ENCODE measurements around the gene SGSH.

SGSH gene

GRCh38 chr17:80212962-80213642 is 7.0 kb downstream of the SGSH start:
- H3K9me3 ChIP-seq (ENCODE audit: control insufficient read depth in 1 of 2, low read length in 2 of 2): no peaks in the 10 kb centered on the region
- no peaks in the 10 kb centered on the region for H3K27me3 ChIP-seq (ENCODE audit: control insufficient read depth in 1 of 2, insufficient read depth in 2 of 2, low read length in 2 of 2)
- peaks cover 25 to 73% of the 10 kb centered on the region in 2 donors for H3K36me3 ChIP-seq (ENCODE audit: control insufficient read depth in 1 of 2, insufficient read depth in 2 of 2, low read length in 2 of 2)
- no peak overlapping the region for H3K4me3 ChIP-seq (ENCODE audit: low read depth in 1 of 2, low read length in 2 of 2)
- H3K4me1 ChIP-seq (ENCODE audit: control insufficient read depth in 1 of 2, insufficient read depth in 2 of 2, low read length in 2 of 2): peaks cover 0 to 7% of the 10 kb centered on the region in 2 donors
- H3K27ac ChIP-seq (ENCODE audit: low read depth, low read length): no peak overlapping the region
- H3K9ac ChIP-seq (ENCODE audit: low read depth in 1 of 2, low read length in 2 of 2): no peak overlapping the region

- no peak overlapping the region for H3K27ac ChIP-seq (ENCODE audit: low read depth, low read length)
- no peaks in the 10 kb centered on the region for H3K27me3 ChIP-seq (ENCODE audit: control insufficient read depth in 1 of 2, insufficient read depth in 2 of 2, low read length in 2 of 2)
- H3K9me3 ChIP-seq (ENCODE audit: control insufficient read depth in 1 of 2, low read length in 2 of 2): no peaks in the 10 kb centered on the region
- H3K36me3 ChIP-seq (ENCODE audit: control insufficient read depth in 1 of 2, insufficient read depth in 2 of 2, low read length in 2 of 2): peaks cover 25 to 72% of the 10 kb centered on the region in 2 donors
- no peak overlapping the region for H3K9ac ChIP-seq (ENCODE audit: low read depth in 1 of 2, low read length in 2 of 2)
- H3K4me1 ChIP-seq (ENCODE audit: control insufficient read depth in 1 of 2, insufficient read depth in 2 of 2, low read length in 2 of 2): peaks cover 0 to under 1% of the 10 kb centered on the region in 2 donors
- H3K4me3 ChIP-seq (ENCODE audit: low read depth in 1 of 2, low read length in 2 of 2): no peak overlapping the region
Observed at GRCh38 chr17:80212511-80212910, 7.6 kb downstream of the SGSH start.

DNA sequence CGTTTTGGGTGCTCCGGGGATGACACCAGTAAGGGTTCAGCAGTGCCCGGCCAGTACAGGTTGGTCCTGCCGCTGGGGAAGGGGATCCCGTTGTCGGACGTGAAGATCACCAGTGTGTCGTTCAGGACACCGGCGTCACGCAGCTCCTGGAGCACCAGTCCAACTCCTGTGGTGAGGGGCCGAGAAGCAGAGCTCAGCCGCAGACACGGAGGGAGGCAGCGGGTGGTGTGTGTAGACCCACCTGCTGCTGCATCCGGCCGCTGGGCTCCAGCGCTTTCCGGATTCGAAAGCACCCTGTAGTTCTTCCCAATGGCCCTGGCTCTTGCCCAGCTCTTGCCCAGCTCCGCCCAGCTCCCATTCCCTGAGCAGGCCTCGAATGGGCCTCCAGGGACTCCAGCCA is 8.0 kb downstream of the SGSH start:
- H3K36me3 ChIP-seq (ENCODE audit: control insufficient read depth in 1 of 2, insufficient read depth in 2 of 2, low read length in 2 of 2): peaks cover 25 to 68% of the 10 kb centered on the region in 2 donors
- H3K4me3 ChIP-seq (ENCODE audit: low read depth in 1 of 2, low read length in 2 of 2): no peak overlapping the region
- H3K9ac ChIP-seq (ENCODE audit: low read depth in 1 of 2, low read length in 2 of 2): no peak overlapping the region
- H3K27me3 ChIP-seq (ENCODE audit: control insufficient read depth in 1 of 2, insufficient read depth in 2 of 2, low read length in 2 of 2): no peaks in the 10 kb centered on the region
- no peak overlapping the region for H3K27ac ChIP-seq (ENCODE audit: low read depth, low read length)
- H3K4me1 ChIP-seq (ENCODE audit: control insufficient read depth in 1 of 2, insufficient read depth in 2 of 2, low read length in 2 of 2): no peaks in the 10 kb centered on the region
- no peaks in the 10 kb centered on the region for H3K9me3 ChIP-seq (ENCODE audit: control insufficient read depth in 1 of 2, low read length in 2 of 2)

DNA sequence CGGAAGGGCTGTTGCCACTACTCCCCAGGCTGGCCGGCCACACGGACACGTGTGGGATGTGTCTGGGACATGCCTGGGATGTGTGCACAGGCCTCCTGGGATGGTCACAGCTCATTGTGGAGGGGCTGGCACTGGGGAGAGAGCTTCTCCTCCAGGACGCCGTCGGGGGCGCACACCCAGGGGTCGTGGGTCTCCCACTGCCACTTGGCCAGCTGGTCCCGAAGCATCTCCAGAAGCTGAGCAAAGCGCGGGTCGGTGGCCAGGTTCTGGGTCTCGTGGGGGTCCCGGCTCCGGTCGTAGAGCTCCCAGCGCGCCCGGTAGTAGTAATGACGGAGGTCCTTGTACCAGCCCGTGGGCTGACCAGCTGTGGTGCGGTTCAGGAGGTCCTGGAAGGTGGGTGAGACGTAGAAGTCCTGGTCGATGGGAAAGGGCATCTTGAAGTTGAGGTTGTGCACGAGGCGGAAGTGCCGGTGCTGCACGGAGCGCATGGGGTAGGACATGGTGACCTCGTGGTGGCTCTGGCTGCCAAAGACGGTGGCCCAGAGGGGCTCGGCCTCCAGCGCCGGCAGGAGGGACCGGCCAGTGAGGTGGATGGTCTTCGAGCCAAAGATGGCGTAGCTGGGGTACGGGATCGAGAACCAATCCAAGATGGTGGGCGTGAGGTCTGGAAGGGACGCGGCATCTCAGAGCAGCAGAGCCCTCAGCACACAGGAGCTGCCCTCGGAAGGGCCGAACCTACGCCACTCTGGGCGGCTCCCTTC is 9.6 kb downstream of the SGSH start:
- Histone ChIP-seq H3K27ac (ENCODE audit: low read depth, low read length) (no peak overlapping the region), H3K9ac (ENCODE audit: low read depth in 1 of 2, low read length in 2 of 2) (no peak overlapping the region), H3K9me3 (ENCODE audit: control insufficient read depth in 1 of 2, low read length in 2 of 2) (no peaks in the 10 kb centered on the region), H3K4me3 (ENCODE audit: low read depth in 1 of 2, low read length in 2 of 2) (no peak overlapping the region), H3K27me3 (ENCODE audit: control insufficient read depth in 1 of 2, insufficient read depth in 2 of 2, low read length in 2 of 2) (no peaks in the 10 kb centered on the region), H3K36me3 (ENCODE audit: control insufficient read depth in 1 of 2, insufficient read depth in 2 of 2, low read length in 2 of 2) (peaks cover 25 to 63% of the 10 kb centered on the region in 2 donors), H3K4me1 (ENCODE audit: control insufficient read depth in 1 of 2, insufficient read depth in 2 of 2, low read length in 2 of 2) (no peaks in the 10 kb centered on the region)

DNA sequence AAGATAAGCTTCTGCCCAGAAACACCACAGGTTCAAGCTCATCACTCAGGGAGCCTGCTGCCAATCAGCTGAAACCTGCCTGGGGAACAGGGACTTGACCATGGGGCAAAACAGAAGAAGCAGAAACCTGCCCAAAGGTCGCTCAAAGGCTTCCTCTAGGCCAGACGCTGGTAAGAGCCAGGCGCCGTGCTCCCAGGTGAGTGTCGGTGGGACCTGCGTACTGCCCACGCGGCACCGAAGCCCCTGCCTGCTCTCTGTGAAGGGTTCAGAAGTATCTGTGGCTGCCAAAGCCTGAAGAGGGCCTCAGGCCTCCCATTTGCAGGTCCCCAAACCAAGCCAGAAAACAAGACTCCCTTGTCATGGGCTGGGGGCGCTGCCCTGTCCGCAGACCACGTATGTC is 10.4 kb downstream of the SGSH start:
- Histone ChIP-seq H3K27me3 (ENCODE audit: control insufficient read depth in 1 of 2, insufficient read depth in 2 of 2, low read length in 2 of 2) (no peaks in the 10 kb centered on the region), H3K4me3 (ENCODE audit: low read depth in 1 of 2, low read length in 2 of 2) (no peak overlapping the region), H3K36me3 (ENCODE audit: control insufficient read depth in 1 of 2, insufficient read depth in 2 of 2, low read length in 2 of 2) (peaks cover 25 to 57% of the 10 kb centered on the region in 2 donors), H3K9me3 (ENCODE audit: control insufficient read depth in 1 of 2, low read length in 2 of 2) (no peaks in the 10 kb centered on the region), H3K4me1 (ENCODE audit: control insufficient read depth in 1 of 2, insufficient read depth in 2 of 2, low read length in 2 of 2) (no peaks in the 10 kb centered on the region), H3K9ac (ENCODE audit: low read depth in 1 of 2, low read length in 2 of 2) (no peak overlapping the region), H3K27ac (ENCODE audit: low read depth, low read length) (no peak overlapping the region)

DNA sequence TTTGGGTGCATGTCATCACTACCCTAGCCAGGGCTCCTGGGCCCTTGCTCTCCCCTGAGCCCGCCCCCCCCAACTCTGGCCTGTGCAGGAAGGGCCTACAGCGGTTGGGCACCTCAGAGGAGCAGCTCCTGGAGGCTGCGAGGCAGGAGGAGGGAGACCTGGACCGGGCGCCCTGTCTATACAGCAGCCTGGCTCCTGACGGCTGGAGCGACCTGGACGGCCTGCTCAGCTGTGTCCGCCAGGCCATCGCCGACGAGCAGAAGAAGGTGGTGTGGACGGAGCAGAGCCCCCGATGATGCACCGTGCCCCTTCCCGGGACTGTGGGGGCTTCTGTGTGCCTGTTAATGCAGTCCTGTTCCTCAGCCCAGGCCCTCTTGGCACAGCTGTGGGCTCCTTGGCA is 12.1 kb downstream of the SGSH start:
- Histone ChIP-seq H3K4me1 (ENCODE audit: control insufficient read depth in 1 of 2, insufficient read depth in 2 of 2, low read length in 2 of 2) (no peaks in the 10 kb centered on the region), H3K36me3 (ENCODE audit: control insufficient read depth in 1 of 2, insufficient read depth in 2 of 2, low read length in 2 of 2) (peaks cover 25 to 46% of the 10 kb centered on the region in 2 donors), H3K9me3 (ENCODE audit: control insufficient read depth in 1 of 2, low read length in 2 of 2) (no peaks in the 10 kb centered on the region), H3K9ac (ENCODE audit: low read depth in 1 of 2, low read length in 2 of 2) (no peak overlapping the region), H3K27ac (ENCODE audit: low read depth, low read length) (no peak overlapping the region), H3K4me3 (ENCODE audit: low read depth in 1 of 2, low read length in 2 of 2) (no peak overlapping the region), H3K27me3 (ENCODE audit: control insufficient read depth in 1 of 2, insufficient read depth in 2 of 2, low read length in 2 of 2) (no peaks in the 10 kb centered on the region)

DNA sequence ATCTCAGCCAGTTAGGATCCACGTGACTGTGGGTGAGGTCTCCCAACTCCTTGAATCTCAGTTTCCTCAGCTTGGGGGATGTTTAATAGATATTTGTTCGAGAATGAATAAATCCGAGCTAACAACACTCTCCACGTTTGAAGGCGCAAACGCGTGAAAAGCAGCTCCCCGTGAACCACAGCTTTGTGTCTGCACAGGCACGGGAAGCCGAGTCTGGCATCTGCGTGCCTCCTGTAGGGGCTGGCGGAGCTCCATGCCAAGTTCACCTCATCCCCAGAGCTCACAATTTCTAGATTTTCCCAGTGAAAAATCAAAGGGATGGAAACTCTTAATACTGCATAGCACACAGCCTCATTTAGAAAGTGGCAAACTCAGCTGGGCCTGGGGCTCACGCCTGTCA is 14.3 kb downstream of the SGSH start:
- Histone ChIP-seq H3K36me3 (ENCODE audit: control insufficient read depth in 1 of 2, insufficient read depth in 2 of 2, low read length in 2 of 2) (peaks cover 15 to 25% of the 10 kb centered on the region in 2 donors), H3K4me3 (ENCODE audit: low read depth in 1 of 2, low read length in 2 of 2) (no peak overlapping the region), H3K4me1 (ENCODE audit: control insufficient read depth in 1 of 2, insufficient read depth in 2 of 2, low read length in 2 of 2) (no peaks in the 10 kb centered on the region), H3K9ac (ENCODE audit: low read depth in 1 of 2, low read length in 2 of 2) (no peak overlapping the region), H3K27me3 (ENCODE audit: control insufficient read depth in 1 of 2, insufficient read depth in 2 of 2, low read length in 2 of 2) (no peaks in the 10 kb centered on the region), H3K27ac (ENCODE audit: low read depth, low read length) (no peak overlapping the region), H3K9me3 (ENCODE audit: control insufficient read depth in 1 of 2, low read length in 2 of 2) (no peaks in the 10 kb centered on the region)

- H3K9me3 ChIP-seq (ENCODE audit: control insufficient read depth in 1 of 2, low read length in 2 of 2): no peaks in the 10 kb centered on the region
- H3K27ac ChIP-seq (ENCODE audit: low read depth, low read length): no peak overlapping the region
- no peaks in the 10 kb centered on the region for H3K27me3 ChIP-seq (ENCODE audit: control insufficient read depth in 1 of 2, insufficient read depth in 2 of 2, low read length in 2 of 2)
- peaks cover 6 to 15% of the 10 kb centered on the region in 2 donors for H3K36me3 ChIP-seq (ENCODE audit: control insufficient read depth in 1 of 2, insufficient read depth in 2 of 2, low read length in 2 of 2)
- H3K4me3 ChIP-seq (ENCODE audit: low read depth in 1 of 2, low read length in 2 of 2): no peak overlapping the region
- H3K9ac ChIP-seq (ENCODE audit: low read depth in 1 of 2, low read length in 2 of 2): no peak overlapping the region
- no peaks in the 10 kb centered on the region for H3K4me1 ChIP-seq (ENCODE audit: control insufficient read depth in 1 of 2, insufficient read depth in 2 of 2, low read length in 2 of 2)
Observed at GRCh38 chr17:80204626-80205468, 15.3 kb downstream of the SGSH start.

GRCh38 chr17:80203471-80203963 is 16.6 kb downstream of the SGSH start:
- H3K36me3 ChIP-seq (ENCODE audit: control insufficient read depth in 1 of 2, insufficient read depth in 2 of 2, low read length in 2 of 2): peaks cover 2 to 4% of the 10 kb centered on the region in 2 donors
- no peaks in the 10 kb centered on the region for H3K27me3 ChIP-seq (ENCODE audit: control insufficient read depth in 1 of 2, insufficient read depth in 2 of 2, low read length in 2 of 2)
- no peaks in the 10 kb centered on the region for H3K9me3 ChIP-seq (ENCODE audit: control insufficient read depth in 1 of 2, low read length in 2 of 2)
- H3K9ac ChIP-seq (ENCODE audit: low read depth in 1 of 2, low read length in 2 of 2): no peak overlapping the region
- H3K4me1 ChIP-seq (ENCODE audit: control insufficient read depth in 1 of 2, insufficient read depth in 2 of 2, low read length in 2 of 2): no peaks in the 10 kb centered on the region
- no peak overlapping the region for H3K27ac ChIP-seq (ENCODE audit: low read depth, low read length)
- H3K4me3 ChIP-seq (ENCODE audit: low read depth in 1 of 2, low read length in 2 of 2): no peak overlapping the region

- no peaks in the 10 kb centered on the region for H3K9me3 ChIP-seq (ENCODE audit: control insufficient read depth in 1 of 2, low read length in 2 of 2)
- no peak overlapping the region for H3K27ac ChIP-seq (ENCODE audit: low read depth, low read length)
- no peak overlapping the region for H3K9ac ChIP-seq (ENCODE audit: low read depth in 1 of 2, low read length in 2 of 2)
- no peaks in the 10 kb centered on the region for H3K27me3 ChIP-seq (ENCODE audit: control insufficient read depth in 1 of 2, insufficient read depth in 2 of 2, low read length in 2 of 2)
- no peaks in the 10 kb centered on the region for H3K4me1 ChIP-seq (ENCODE audit: control insufficient read depth in 1 of 2, insufficient read depth in 2 of 2, low read length in 2 of 2)
- H3K36me3 ChIP-seq (ENCODE audit: control insufficient read depth in 1 of 2, insufficient read depth in 2 of 2, low read length in 2 of 2): peaks cover 0 to 2% of the 10 kb centered on the region in 2 donors
- H3K4me3 ChIP-seq (ENCODE audit: low read depth in 1 of 2, low read length in 2 of 2): no peak overlapping the region
Observed at GRCh38 chr17:80202197-80202596, 17.9 kb downstream of the SGSH start.
